Lung (tissue), 12 donors: ENCODE measurements around the gene SMARCD3. TPM values are rescaled to one million over a fixed set of nuclear protein-coding genes. Genes with fewer than 3 reads are reported as not detected.

Experiments
- ATAC-seq: fragments of 200-7000 bp; cut with Tn5 transposase; one replicate; pipeline ENCODE4 v1.9.1; 2020; ENCODE audit warnings: moderate number of reproducible peaks; ENCODE audit not compliant: insufficient read depth, low FRiP score
- DNase-seq, 3 donors: peaks; one replicate each; pipeline ENCODE4 v3.0.0-alpha.2; 2013 to 2017
- H3K27ac ChIP-seq, 2 donors: one replicate each; pipeline ENCODE4 v1.5.1; 2013; ENCODE audit warnings: mild to moderate bottlenecking in 2 of 2, moderate library complexity in 2 of 2, control low read depth in 1 of 2, inconsistent platforms in 1 of 2, low read depth in 1 of 2, low read length in 1 of 2
- H3K27me3 ChIP-seq, 3 donors: one replicate each; pipeline ENCODE4 v1.5.1; 2013; ENCODE audit warnings: low read length in 2 of 3; ENCODE audit not compliant: control insufficient read depth in 3 of 3, insufficient read depth in 3 of 3
- H3K36me3 ChIP-seq, 4 donors: one replicate each; pipeline ENCODE4 v1.5.1; 2013; ENCODE audit warnings: low read length in 4 of 4, mild to moderate bottlenecking in 1 of 4, moderate library complexity in 1 of 4; ENCODE audit not compliant: control insufficient read depth in 4 of 4, insufficient read depth in 4 of 4
- H3K4me1 ChIP-seq, 5 donors: one replicate each; pipeline ENCODE4 v1.5.1; 2013; ENCODE audit warnings: low read length in 5 of 5, mild to moderate bottlenecking in 2 of 5, moderate library complexity in 1 of 5; ENCODE audit not compliant: control insufficient read depth in 5 of 5, insufficient read depth in 5 of 5
- H3K4me3 ChIP-seq: one replicate; pipeline ENCODE4 v1.5.1; 2013; ENCODE audit warnings: mild to moderate bottlenecking, control low read depth, moderate library complexity
- H3K9ac ChIP-seq, 2 donors: one replicate each; pipeline ENCODE4 v1.5.1; 2013; ENCODE audit warnings: low read length in 2 of 2, control low read depth in 1 of 2; ENCODE audit not compliant: insufficient read depth in 1 of 2
- H3K9me3 ChIP-seq, 4 donors: one replicate each; pipeline ENCODE4 v1.5.1; 2013; ENCODE audit warnings: low read length in 3 of 4, mild to moderate bottlenecking in 1 of 4, moderate library complexity in 1 of 4; ENCODE audit not compliant: control insufficient read depth in 4 of 4, insufficient read depth in 3 of 4
- CTCF ChIP-seq: IDR thresholded peaks from 2 replicates; pipeline ENCODE4 v1.5.1; 2012; ENCODE audit warnings: mild to moderate bottlenecking; ENCODE audit errors: control extremely low read depth, extremely low read depth
- WGBS, 2 donors: extraction: QIAGEN DNeasy Blood & Tissue Kit; methylation state at CpG; one replicate each; pipeline ENCODE4 v1.1.7; 2013; 5-methylcytosine and 5-hydroxymethylcytosine counted together
- polyA plus RNA-seq, 2 donors: library from polyadenylated mRNA; stranded (reverse); fragments of 200-250 nt; gene quantifications; one replicate each; pipeline ENCODE4 v1.2.1, GENCODE V29; 2013
- total RNA-seq, 2 donors: library from RNA; depleted of rRNA in 1 of 2; stranded (reverse); fragments of >200 nt in 1 of 2; gene quantifications; one replicate each; pipeline ENCODE4 v1.2.1, GENCODE V29; 2014 to 2021
- donor health status: control.
- donor health status: control.
- donor health status: Bipolar disorder and iron deficiency.
- donor health status: healthy.
- donor health status: DM: yes; HTN: yes; CAD: no.

Gene SMARCD3
- total and polyA plus RNA-seq, 4 donors, result 37.5 to 70.9 (median 51.4) TPM

GRCh38 chr7:151291206-151291605 lies 42.7 kb upstream of the SMARCD3 start:
- DNase-seq (no peak), ATAC-seq (no peak)
- no peak for TF ChIP-seq CTCF
- WGBS, 2 donors, result 74 to 89% methylated on average over 2 of the region's 2 CpGs
- Histone ChIP-seq H3K4me1 (no peaks in the 10 kb centered on the region), H3K9ac (no peak overlapping the region), H3K4me3 (no peak overlapping the region), H3K27ac (no peak overlapping the region), H3K36me3 (no peaks in the 10 kb centered on the region), H3K9me3 (peaks cover 0 to 3% (median 0%) of the 10 kb centered on the region in 4 donors), H3K27me3 (peaks cover 0 to 10% (median 0%) of the 10 kb centered on the region in 3 donors)

- Histone ChIP-seq H3K9ac (no peak overlapping the region), H3K9me3 (no peaks in the 10 kb centered on the region), H3K4me3 (no peak overlapping the region), H3K27ac (no peak overlapping the region), H3K36me3 (no peaks in the 10 kb centered on the region), H3K4me1 (no peaks in the 10 kb centered on the region), H3K27me3 (peaks cover 0 to 10% (median 0%) of the 10 kb centered on the region in 3 donors)
- no peak for DNase-seq
- no peak for ATAC-seq
- WGBS, 2 donors, result 54% methylated on average over 4 of the region's 4 CpGs
- TF ChIP-seq CTCF, result no peak
These were observed 41.9 kb upstream of the SMARCD3 start for GRCh38 chr7:151290355-151290760.

GRCh38 chr7:151289891-151290290 lies 41.4 kb upstream of the SMARCD3 start:
- H3K27me3 ChIP-seq, result peaks cover 0 to 8% (median 0%) of the 10 kb centered on the region in 3 donors
- DNase-seq (no peak), ATAC-seq (no peak)
- H3K9me3 ChIP-seq, result no peaks in the 10 kb centered on the region
- 65 to 80% methylated on average over 2 of the region's 2 CpGs for WGBS, 2 donors
- H3K9ac ChIP-seq, result no peak overlapping the region
- no peaks in the 10 kb centered on the region for H3K4me1 ChIP-seq
- H3K27ac ChIP-seq, result no peak overlapping the region
- H3K36me3 ChIP-seq, result no peaks in the 10 kb centered on the region
- no peak overlapping the region for H3K4me3 ChIP-seq
- TF ChIP-seq CTCF, result no peak

GRCh38 chr7:151286148-151286547 lies 37.7 kb upstream of the SMARCD3 start:
- DNase-seq, result peak in 1 of 3 donors; percentile 33
- WGBS, 2 donors, result 44 to 72% methylated on average over 2 of the region's 2 CpGs
- no peak overlapping the region for H3K9ac ChIP-seq
- TF ChIP-seq CTCF, result no peak
- H3K4me1 ChIP-seq, result no peaks in the 10 kb centered on the region
- ATAC-seq, result no peak
- no peak overlapping the region for H3K4me3 ChIP-seq
- no peaks in the 10 kb centered on the region for H3K36me3 ChIP-seq
- H3K9me3 ChIP-seq, result no peaks in the 10 kb centered on the region
- no peak overlapping the region for H3K27ac ChIP-seq
- H3K27me3 ChIP-seq, result peaks cover 0 to 2% (median 2%) of the 10 kb centered on the region in 3 donors
